ENCODE measurements around the gene B4GALNT3.

DNA sequence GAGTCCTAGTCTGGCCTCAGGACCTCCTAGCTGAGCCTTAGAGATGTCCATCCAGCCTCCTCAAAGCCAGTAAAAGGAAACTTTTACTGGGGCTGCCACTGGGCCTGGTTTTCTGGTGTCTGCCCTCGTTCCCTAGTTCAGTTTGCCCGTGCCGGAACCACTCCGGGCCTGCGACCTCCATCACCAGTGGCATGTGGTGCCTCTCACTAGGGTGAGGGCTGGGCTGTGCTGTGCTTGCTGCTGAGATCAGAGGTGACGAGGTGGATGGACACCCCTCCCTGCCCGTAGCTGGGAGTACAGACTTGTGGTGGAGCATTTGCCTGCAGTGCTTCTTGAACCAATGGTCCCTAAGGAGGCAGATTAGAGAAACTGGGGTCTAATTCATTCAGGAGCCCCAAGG lies 75.7 kb downstream of the B4GALNT3 start:
- TF ChIP-seq, protein P1, sequence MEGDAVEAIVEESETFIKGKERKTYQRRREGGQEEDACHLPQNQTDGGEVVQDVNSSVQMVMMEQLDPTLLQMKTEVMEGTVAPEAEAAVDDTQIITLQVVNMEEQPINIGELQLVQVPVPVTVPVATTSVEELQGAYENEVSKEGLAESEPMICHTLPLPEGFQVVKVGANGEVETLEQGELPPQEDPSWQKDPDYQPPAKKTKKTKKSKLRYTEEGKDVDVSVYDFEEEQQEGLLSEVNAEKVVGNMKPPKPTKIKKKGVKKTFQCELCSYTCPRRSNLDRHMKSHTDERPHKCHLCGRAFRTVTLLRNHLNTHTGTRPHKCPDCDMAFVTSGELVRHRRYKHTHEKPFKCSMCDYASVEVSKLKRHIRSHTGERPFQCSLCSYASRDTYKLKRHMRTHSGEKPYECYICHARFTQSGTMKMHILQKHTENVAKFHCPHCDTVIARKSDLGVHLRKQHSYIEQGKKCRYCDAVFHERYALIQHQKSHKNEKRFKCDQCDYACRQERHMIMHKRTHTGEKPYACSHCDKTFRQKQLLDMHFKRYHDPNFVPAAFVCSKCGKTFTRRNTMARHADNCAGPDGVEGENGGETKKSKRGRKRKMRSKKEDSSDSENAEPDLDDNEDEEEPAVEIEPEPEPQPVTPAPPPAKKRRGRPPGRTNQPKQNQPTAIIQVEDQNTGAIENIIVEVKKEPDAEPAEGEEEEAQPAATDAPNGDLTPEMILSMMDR (IDR thresholded peaks at IDR 0.05 in 4 of 5, conservative IDR thresholded peaks at IDR 0.05 in 1 of 5) = no peak
- TF ChIP-seq POLR2A (IDR thresholded peaks at IDR 0.05) = no peak

Data from gastrocnemius medialis (tissue), 4 donors.